ENCODE data around the gene LPP. TPM values are rescaled to one million over a fixed set of nuclear protein-coding genes. Genes with fewer than 3 reads are reported as not detected.

The LPP gene
- total RNA-seq, 6 donors from 2014 or later: 86.0 to 196 (median 160) TPM

DNA sequence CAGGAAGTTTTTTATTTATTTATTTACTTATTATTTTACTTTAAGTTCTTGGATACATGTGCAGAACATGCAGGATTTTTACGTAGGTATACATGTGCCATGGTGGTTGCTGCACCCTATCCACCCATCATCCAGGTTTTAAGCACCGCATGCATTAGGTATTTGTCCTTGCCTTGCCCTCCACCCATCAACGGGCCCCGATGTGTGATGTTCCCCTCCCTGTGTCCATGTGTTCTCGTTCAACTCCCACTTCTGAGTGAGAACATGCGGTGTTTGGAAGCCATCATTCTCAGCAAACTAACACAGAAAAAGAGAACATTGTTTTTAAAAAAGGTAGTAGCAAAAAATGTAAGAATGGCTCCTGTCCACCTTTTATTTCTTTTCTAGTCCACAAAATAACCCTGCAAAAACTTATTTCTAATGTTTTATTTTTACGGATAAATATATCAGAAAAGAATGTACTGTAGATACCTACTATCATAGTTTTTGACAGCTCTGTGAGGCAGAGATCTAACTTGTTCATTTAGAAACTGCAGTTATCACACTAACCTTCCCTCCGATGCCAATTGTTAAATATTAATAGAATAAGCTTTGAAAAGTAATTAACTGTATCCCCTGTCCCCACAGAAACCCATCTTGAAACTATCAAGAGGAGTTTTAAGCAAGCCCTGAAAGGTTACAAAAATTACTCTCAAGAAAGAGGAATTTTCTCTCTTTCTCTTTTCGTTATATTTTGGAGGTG is 189.2 kb downstream of the LPP start:
- TF ChIP-seq, protein P1, sequence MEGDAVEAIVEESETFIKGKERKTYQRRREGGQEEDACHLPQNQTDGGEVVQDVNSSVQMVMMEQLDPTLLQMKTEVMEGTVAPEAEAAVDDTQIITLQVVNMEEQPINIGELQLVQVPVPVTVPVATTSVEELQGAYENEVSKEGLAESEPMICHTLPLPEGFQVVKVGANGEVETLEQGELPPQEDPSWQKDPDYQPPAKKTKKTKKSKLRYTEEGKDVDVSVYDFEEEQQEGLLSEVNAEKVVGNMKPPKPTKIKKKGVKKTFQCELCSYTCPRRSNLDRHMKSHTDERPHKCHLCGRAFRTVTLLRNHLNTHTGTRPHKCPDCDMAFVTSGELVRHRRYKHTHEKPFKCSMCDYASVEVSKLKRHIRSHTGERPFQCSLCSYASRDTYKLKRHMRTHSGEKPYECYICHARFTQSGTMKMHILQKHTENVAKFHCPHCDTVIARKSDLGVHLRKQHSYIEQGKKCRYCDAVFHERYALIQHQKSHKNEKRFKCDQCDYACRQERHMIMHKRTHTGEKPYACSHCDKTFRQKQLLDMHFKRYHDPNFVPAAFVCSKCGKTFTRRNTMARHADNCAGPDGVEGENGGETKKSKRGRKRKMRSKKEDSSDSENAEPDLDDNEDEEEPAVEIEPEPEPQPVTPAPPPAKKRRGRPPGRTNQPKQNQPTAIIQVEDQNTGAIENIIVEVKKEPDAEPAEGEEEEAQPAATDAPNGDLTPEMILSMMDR (IDR thresholded peaks at IDR 0.05): no peak
- TF ChIP-seq POLR2A (IDR thresholded peaks at IDR 0.05) (no peak), POLR2AphosphoS5 (IDR thresholded peaks at IDR 0.05) (no peak), EP300 (IDR thresholded peaks at IDR 0.05) (no peak)
- no peak for DNase-seq
- H3K9me3 ChIP-seq: no peaks in the 10 kb centered on the region
- no peaks in the 10 kb centered on the region for H3K27me3 ChIP-seq
- no peak overlapping the region for H3K27ac ChIP-seq
- no peak for ATAC-seq (ENCODE audit: low FRiP score in 2 of 2)
- H3K4me1 ChIP-seq: peaks cover 11 to 30% (median 19%) of the 10 kb centered on the region in 4 donors
- 91 to 92% methylated on average over 9 of the region's 9 CpGs for WGBS, 2 donors
- H3K4me3 ChIP-seq: no peak overlapping the region
- no peaks in the 10 kb centered on the region for H3K36me3 ChIP-seq

DNA sequence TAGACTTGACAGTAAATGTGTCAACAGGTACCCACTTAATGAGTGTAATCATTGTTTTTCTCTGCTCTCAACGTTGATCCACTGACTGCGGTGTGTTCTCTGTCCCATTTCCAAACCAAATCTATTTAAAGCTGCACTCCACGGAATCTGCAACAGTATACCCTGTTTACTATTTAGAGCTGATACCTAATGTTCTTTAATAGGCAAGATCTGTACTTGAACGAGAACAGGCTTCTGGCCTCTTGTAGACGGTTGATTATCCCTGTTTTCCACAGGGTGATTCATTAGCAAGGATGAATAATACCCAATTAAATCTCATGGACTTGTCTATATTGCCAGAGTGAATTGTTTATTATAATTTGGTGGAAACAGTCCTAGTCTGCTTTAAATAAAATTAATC is 189.9 kb downstream of the LPP start:
- WGBS, 2 donors: 78 to 83% methylated on average over 5 of the region's 5 CpGs

DNA sequence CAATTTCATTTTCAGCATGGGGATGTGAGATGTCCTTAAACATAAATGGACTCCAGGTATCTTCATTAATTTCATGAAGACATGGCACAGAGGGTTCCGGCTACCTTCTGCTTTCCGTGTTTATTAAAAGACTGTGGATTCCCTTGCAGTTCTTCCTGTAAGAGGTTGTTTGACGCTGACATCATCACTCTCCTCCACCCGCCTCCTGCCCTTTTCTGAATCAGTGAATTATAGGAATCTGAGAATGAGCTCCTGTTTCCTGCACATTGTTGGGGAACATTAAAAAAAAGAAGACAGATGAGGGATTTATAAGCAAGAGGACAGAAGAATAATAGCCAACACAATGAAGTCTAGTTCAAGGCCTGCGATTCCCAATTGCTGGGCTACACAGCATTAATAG is 191.3 kb downstream of the LPP start:
- H3K27me3 ChIP-seq: no peaks in the 10 kb centered on the region
- H3K4me1 ChIP-seq: peaks cover 13 to 28% (median 22%) of the 10 kb centered on the region in 4 donors
- H3K36me3 ChIP-seq: no peaks in the 10 kb centered on the region
- peak overlapping the region in 2 of 4 donors; percentile 26 to 58 for H3K27ac ChIP-seq
- H3K4me3 ChIP-seq: no peak overlapping the region
- ATAC-seq (ENCODE audit: low FRiP score in 2 of 2) (no peak), DNase-seq (no peak)
- WGBS, 2 donors: 57 to 65% methylated on average over 5 of the region's 5 CpGs
- TF ChIP-seq, protein P1 (IDR thresholded peaks at IDR 0.05): no peak
- peak in 1 of 2 donors; percentile 42 for TF ChIP-seq POLR2AphosphoS5 (IDR thresholded peaks at IDR 0.05)
- no peaks in the 10 kb centered on the region for H3K9me3 ChIP-seq

More for the DNA sequence above, 189.9 kb downstream of the LPP start:
- no peaks in the 10 kb centered on the region for H3K9me3 ChIP-seq
- no peak overlapping the region for H3K4me3 ChIP-seq
- no peak overlapping the region for H3K27ac ChIP-seq
- DNase-seq (no peak), ATAC-seq (ENCODE audit: low FRiP score in 2 of 2) (no peak)
- H3K27me3 ChIP-seq: no peaks in the 10 kb centered on the region
- peaks cover 19 to 30% (median 22%) of the 10 kb centered on the region in 4 donors for H3K4me1 ChIP-seq
- H3K36me3 ChIP-seq: no peaks in the 10 kb centered on the region
- TF ChIP-seq, protein P1 (IDR thresholded peaks at IDR 0.05): no peak
- TF ChIP-seq POLR2A (IDR thresholded peaks at IDR 0.05) (no peak), EP300 (IDR thresholded peaks at IDR 0.05) (no peak), POLR2AphosphoS5 (IDR thresholded peaks at IDR 0.05) (no peak)

DNA sequence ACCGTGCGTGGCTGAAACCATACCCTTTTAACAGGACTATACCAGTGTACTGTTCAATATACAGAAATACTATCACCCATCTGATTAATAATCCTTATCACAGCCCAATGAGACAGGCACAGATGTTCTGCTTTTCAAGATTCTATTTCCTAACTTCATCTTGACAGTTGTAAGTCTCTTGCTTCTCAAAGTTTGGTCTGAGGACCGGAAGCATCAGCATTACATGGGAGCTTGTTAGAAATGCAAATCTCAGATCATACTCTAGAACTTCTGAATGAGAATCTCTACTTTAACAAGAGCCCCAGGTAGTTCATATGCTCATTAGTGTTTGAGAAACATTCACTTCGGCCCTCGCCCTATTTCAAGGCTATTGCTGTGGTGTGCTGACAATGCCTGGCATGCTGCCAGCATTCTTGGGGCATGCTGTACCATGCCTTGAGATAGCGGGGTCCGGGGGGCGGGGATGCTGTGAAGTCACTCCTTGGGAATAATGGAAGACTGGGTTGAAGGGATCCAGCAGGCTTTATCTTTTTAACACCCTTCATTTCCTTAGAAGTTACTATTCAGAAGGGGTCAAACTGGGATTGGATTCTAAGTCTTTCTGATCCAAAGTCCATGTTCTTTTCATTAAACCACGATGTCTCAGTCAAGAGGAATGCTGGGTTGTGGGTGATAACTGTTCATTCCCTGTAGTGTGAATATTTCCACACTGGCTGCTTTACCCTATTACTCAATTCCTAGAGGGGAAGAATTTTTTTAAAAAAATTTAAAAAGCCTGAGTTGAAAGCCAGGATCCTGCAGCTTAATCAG is 194.7 kb downstream of the LPP start:
- H3K4me1 ChIP-seq: peaks cover 11 to 25% (median 22%) of the 10 kb centered on the region in 4 donors
- peak overlapping the region in 1 of 4 donors; percentile 27 for H3K27ac ChIP-seq
- no peaks in the 10 kb centered on the region for H3K27me3 ChIP-seq
- no peaks in the 10 kb centered on the region for H3K9me3 ChIP-seq
- no peaks in the 10 kb centered on the region for H3K36me3 ChIP-seq
- DNase-seq (peak in 1 of 2 donors; percentile 40), ATAC-seq (ENCODE audit: low FRiP score in 2 of 2) (peak in 1 of 2 donors; percentile 93)
- no peak overlapping the region for H3K4me3 ChIP-seq
- TF ChIP-seq EP300 (IDR thresholded peaks at IDR 0.05): no peak
- TF ChIP-seq POLR2AphosphoS5 (IDR thresholded peaks at IDR 0.05): peak in 1 of 2 donors; percentile 55
- WGBS, 2 donors: 54 to 67% methylated on average over 6 to 9 of the region's 9 CpGs

DNA sequence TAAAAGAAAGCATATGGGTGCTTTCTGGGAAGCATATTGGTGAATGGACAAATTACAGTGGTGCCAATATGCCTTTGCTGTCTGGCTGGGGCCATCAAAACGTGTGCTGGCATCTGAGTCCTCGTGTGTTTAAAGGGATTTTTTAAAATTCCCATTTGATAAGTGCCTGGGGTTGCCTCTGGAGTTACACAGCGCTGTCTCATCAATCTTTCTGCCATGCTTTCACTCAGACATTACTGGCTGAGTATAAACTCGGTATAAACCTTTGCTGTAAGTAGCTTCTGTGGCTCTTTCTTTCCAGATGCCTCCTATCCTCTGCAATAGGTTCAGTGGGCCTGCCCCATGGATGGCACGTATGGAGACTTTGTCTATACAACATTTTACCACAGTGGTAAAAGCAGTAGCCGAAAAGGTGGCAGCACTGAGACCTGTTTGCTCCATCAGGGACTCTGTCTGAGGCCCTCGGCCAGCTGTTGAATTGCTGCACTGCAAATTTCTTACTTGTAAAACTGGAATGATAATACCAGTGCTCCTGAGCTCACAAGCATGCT is 195.5 kb downstream of the LPP start:
- Histone ChIP-seq H3K4me1 (peaks cover 11 to 25% (median 22%) of the 10 kb centered on the region in 4 donors), H3K27me3 (no peaks in the 10 kb centered on the region), H3K36me3 (no peaks in the 10 kb centered on the region), H3K9me3 (no peaks in the 10 kb centered on the region), H3K27ac (no peak overlapping the region), H3K4me3 (no peak overlapping the region)
- no peak for DNase-seq
- TF ChIP-seq EP300 (IDR thresholded peaks at IDR 0.05): no peak
- TF ChIP-seq, protein P1 (IDR thresholded peaks at IDR 0.05): no peak
- no peak for TF ChIP-seq POLR2AphosphoS5 (IDR thresholded peaks at IDR 0.05)
- TF ChIP-seq POLR2A (IDR thresholded peaks at IDR 0.05): no peak
- WGBS, 2 donors: 81 to 88% methylated on average over 7 of the region's 7 CpGs
- peak in 1 of 2 donors; percentile 51 for ATAC-seq (ENCODE audit: low FRiP score in 2 of 2)
